HG03558 (cell line): ENCODE results near the gene ZNRF2.

Source experiments
- ATAC-seq: cut with Tn5 transposase; IDR thresholded peaks from one replicate; pipeline ENCODE4 v1.9.1; 2021; ENCODE audit warnings: moderate number of reproducible peaks; ENCODE audit not compliant: unreplicated experiment; ENCODE audit errors: extremely low read depth

The ZNRF2 gene

DNA sequence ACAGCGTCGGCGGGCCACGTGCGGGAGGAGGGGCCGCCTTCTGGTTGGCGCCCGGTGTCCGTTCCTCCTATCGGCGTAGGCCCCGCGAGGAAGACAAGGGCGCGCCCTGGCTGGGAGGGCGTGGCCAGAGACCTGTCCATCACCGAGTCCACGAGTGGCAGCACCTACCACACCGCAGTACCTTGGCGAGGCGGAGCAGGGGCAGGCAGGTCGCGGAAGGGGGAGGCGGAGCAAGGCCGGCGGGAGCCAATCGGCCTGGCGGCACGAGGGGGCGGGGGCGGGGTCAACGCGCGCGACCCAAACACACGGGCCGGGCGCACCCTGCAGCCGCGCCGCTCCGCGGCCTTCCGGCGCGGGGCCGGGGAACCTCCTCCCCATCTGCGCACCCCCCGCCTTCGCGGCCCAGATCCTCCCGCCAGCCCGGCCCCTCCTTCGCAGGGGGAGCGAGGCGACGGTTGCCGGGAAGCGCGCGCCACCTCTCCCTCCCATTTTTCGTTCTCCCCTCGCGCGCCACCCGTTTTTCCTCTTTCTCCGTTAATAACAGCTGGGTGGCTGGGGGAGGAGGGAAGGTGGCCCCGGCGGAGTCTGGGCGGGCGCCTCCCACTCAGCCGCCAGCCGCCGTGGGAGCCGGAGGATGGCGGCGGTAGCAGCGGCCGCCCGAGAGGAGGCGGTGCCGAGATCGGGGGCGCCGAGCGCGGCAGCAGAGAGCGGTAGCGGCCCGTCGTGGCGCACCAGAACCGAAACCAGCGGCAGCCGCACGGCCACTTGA is at the start of gene ZNRF2:
TSS of gene ZNRF2 (plus strand) at position 300 of the 769 bp plus-strand sequence. CDS start 761 bp downstream, outside the sequence.
- peak; percentile 81 for ATAC-seq

DNA sequence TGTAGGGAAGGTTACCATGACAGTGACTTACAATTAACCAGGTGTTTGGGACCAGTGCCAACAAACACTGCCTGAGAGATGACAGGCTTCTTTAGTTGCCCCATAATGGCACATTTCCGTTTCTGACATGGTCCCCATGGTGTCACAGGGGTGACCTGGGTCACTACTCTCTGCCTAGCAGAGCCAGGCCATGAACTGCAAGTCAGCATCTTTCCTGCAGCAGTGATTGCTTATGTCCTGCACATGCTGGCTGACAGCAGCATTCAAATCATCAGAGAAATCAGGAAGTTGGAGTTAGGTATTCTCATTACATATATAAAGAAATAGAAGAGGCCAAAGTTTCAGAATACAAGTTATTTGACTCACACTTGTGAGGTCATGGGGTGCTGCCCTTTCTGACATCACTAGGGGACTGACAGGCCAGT is 47.1 kb upstream of the ZNRF2 start:
- ATAC-seq = no peak

DNA sequence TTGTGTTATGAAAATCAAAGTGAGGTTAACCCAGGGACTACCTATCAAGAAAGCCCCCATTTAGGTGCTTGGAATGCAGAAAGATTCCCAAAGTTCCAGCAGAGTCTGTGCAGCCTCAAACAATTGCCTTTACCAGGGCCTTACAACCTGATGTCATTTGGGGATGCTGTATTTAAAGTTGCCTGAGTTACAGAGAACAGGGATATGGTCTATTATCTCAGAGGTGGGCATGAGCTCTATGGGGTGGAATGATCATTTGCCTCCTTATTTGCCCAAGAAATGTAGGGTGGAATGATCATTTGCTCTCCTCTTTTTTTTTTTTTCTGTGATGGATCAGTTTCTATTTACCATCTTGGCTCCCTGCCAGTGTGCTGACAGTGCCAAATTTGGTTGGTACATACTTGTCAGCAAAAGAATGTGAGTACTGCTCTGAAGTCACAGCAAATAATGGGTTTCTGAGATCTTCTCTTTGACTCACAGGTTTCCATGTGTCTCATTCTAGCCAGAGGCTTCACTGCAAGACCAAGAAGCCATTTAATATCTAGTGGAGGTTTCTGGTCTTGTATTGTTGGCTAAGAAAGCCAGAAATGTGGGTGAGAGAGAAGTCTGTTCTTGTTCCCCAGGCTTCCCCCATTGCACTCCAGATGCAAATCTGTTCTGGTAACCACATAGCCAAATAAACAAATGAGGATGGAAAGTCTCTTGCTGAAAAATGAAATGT is 45.5 kb upstream of the ZNRF2 start:
- ATAC-seq = peak; percentile 40

DNA sequence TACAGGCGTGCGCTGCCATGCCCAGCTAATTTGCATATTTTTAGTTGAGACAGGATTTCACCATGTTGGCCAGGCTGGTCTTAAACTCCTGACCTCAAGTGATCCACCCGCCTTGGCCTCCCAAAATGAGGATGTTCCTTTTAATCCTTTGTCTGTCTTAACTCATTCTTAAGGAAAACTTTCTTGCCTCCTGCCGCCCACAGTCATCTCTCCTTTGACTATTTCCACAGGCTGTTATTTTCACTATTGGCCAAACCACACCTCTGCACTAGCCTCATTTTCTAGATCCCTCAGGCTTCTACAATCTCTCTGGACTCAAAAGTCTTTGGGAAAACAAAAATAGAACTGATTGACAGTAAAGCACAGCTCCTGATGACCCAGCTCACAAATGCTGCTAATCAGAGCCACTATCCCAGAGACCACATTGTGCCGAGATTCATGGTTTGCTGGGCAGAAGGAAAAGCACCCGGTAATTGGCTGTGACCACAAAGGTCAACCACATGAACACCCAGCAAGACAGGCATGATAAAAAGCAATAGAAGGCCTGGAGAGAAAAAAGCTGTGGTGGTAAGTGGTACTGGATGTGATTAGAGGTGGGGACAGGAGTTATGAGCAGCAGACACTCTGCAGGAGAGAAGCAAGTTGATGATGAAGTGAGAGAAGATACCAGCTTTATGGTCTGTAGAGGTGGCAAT is 44.1 kb upstream of the ZNRF2 start:
- no peak for ATAC-seq

DNA sequence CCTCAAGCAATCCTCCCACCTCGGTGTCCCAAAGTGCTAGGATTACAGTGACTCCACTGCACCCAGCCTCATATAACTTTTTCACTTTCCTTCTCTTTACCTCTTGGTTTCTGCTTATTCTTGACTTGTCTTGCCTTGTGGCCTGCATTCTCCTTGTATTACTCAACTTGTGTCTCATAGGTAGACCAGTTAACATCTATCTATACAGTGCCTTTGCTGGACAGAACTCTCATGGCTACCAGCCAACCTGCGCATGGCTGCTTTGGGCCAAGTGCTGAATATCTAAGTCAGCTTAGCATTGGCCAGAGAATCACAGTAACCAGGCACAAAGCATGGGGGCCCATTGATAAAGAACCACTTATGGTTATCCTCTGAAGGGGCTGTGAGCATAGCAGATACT is 42.6 kb upstream of the ZNRF2 start:
- ATAC-seq = no peak

DNA sequence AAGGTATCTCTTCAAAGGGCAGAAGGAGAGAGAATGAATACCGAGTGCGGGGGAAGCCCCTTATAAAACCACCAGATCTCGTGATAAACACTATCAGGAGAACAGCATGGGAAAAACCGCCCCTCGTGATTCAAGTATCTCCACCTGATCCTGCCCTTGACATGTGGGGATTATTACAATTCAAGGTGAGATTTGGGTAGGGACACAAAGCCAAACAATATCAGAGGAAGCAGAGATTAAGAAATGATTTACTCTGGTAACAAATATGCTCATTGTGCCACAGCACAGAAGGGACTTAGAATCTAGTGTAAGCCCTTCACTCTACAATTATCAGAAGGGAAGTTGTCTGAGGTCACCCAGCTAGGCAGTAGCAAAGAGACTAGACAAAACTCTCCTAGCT is 40.1 kb upstream of the ZNRF2 start:
- ATAC-seq = no peak

DNA sequence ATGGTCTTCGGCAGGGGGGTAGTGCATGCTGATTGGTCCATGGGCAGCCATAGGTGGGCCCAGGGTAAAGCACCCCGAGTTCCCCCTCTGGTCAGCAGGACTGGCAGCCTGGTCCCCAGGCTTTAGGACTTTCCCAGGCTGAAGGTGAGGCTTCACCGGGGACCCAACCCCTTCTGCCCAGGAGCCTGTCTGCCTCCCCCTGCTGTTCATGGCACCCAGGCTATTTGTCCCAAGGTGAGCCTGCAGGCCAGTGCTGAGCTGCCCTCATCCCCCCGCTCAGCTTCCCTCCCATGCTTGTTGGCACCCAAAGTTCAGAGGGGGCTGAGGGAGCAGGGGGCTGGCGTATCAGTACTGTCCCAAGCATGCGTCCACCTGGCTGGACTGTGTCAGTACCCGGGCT is 38.5 kb upstream of the ZNRF2 start:
- no peak for ATAC-seq

DNA sequence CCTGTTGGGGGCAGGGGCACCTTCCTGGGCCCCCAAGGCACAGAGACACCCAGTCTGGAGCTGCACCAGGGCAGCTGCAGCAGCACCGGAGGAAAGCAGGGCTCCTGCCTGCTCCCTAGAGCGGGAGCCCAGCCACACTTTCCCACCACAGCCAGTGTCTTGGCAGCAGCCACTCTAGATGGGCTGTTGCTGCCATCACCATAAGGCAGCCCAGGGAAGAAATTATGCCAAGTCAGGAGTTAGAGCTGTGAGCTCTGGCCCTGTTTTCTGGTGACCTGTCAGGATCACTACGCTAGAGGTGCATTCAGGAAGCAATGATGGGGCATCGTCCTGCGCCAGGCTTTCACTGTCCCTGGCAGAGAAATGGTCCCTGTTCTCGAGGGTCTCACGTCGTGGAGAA is 38.0 kb upstream of the ZNRF2 start:
- no peak for ATAC-seq

DNA sequence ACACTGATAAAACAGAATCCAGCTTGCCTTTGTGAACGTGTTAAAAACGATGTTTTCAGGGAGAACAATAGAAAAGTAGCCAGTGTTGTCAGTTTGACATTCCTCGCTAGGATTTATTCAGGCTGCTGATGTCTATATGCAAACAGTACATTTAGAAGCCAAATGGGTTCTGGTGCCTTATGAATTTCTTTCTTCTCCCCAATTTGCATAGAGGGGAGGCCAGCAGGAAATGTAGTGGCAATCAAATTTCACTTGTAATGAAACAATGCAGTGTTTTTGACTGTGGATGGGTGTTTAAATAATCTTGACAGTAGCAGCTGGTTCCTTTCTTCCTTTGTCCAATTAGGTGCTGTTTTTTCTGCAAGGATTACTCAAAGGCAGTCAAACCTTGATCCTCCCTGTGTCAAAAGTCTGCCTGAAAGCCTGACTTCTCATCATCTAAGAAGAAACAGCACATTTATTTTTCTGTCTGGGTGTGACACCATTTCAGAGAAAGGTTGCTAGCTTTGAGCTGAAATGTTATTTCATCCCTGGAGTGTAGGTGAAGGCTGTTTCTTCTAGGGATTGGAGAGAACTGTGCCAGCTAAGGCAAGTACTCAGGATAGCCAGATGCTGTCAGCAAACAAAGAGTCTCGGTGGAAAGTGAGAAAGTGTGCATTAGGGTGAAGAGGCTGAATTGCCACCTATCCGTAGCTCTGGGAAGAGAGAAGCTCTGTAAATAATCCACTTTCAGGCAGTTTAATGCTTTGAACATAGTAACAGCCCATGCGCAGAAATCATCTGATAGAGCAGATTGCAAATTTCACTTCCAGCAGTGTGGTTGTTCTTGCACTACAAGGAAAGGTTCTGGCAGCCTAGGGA is 36.6 kb upstream of the ZNRF2 start:
- ATAC-seq = no peak

DNA sequence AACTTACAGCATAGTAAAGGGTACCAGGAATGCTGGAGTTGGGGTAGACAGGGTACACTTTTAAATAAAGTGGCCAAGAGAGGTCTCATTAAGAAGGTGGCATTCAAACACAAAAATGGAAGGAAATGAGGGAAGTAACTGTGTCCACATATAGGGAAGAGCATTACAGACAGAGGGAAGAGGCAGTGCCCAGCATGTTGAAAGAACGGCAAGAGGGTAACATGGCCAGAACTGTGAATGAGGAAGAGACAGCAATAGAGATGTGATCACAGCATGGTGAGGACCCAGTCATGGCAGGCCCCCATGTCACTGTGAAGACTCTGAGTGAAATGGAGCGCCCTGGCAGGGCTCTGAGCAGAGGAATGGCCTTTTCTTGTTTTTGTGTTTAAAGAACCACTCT is 35.1 kb upstream of the ZNRF2 start:
- ATAC-seq = no peak

DNA sequence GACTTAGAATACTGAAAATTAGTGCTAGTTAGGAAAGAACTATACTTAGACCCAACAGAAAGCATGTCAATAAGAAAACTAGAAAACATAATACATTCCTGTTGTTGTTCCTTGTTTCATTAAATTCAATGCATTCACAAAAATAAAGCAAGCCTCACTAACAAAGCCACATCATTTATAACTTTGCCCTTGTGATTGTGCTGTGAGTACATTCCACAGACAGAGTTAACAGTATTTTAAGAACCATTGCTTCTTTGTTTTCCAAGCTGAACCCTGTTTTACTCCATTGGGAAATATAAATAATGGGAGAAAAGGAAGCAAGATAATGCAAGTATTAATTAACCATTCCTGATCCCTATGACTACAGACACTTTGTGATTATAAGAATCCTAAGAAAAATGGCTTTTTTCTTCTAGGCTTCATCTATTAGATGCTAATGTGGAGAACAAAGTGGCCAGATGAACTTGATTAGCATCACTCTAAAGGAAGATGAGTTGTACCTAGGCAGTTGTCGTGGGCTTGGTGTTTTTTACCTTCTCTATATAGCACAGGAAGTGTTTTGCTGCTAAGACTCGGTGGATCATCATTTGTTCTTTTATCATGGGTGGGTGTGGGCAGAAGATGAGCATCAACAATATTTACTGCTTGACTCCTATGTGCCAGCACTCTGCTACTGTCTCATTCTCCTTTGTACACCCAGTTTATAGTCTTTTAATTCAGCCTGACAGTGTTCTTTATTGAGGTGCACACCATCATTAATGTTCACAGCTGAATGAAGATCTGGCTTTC is 34.2 kb upstream of the ZNRF2 start:
- no peak for ATAC-seq

DNA sequence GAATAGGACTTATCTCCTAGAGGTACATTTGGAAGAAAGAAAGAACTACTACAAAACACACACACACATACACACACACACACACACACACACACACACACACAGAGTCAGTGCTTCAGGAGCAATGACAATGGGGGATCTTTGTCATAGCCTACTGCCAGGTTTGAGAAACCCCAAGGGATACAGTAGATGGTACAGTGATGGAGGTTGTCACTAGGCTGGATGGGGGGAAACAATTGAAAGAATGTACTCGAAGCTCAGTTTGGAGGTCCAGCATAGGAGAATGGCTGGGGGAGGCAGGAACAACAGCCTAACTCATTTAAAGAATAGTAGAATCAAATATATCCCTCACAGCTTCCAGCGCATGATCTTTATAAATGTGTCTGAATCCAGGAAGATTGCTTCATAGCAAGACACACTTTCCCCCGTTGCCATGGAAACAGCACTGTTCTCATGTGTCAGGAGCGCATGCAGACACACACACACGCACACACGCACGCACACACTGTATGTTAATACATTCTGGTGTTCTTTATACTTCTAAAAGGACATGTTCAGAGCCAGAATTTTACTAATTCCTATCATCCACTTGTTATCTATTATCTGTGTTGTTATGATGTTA is 32.6 kb upstream of the ZNRF2 start:
- ATAC-seq = no peak

DNA sequence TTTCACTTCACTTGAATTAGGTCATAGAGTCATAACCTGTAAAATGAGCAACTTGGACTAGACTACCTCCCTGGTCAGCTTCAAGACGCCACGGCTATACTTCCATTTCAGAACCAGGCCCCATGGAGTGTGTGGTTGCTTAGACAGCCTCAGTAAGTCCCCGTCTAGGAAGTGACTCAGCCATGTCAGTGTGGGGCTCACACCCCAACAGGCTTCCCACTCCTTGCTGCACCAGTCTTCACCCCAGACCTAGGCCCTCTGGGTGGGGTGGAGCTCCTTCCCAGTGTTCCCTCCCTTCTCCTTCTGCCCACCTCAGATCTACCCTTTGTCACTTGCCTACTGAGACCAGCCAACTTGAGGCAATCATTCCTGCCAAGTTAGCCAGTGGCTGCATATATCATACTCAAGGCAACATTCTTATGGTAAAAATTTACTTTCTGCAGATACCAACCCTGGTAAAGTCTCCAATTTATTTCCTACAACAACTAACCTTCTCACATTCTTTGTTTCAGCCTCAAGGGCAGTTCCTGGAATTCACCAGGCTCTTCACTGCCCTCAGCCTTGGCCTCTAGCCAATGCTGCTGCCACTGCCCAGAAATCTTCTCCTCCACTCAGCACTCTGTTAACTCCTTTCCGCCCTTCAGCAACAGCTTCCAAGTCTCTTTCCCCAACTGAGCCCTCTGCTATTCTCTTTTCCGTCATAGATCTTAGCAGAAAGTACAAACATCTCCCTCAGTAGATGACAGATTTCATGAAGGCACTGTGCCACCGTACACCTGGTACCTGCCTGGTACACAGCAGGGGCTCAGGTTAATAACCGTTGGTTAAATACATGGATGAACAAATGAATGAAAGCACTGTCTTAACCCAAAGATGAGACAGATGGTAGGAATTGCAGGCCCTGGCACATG is 31.3 kb upstream of the ZNRF2 start:
- no peak for ATAC-seq

DNA sequence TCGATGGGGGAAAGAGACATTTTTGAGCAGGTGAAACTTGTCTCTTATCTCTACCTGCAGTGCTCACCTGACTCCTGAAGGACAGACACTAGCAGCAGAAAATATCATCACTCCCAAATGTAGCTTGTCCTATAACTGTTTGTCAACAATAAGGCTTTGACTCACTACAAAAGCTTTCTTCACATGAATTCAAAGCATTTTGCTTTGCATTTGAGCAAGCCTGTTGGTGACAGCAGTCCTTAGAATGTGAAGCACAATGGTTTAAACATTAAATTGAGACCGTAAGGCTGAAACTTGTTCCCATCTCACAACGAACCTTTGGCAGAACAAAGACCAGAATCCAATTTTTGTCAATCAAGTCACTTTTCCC is 30.6 kb upstream of the ZNRF2 start:
- ATAC-seq = no peak

DNA sequence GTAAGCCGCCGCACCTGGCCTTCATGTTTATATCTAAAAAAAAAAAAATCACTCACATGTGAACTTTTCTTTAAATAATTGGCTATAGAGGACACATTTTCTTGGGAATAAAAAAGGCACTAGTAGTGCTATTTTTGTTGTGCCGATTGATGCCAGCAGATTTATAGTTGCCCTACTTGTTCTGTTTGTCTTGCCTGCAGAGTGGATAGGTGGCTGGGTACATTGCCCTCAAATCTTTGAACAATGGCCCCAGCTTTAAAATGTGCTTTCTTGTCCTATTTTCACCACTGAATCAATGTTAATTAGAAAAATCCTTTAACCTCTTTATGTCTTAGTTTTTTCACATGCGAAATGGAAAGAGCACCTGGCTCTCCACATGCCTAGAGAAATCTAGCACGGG is 30.1 kb upstream of the ZNRF2 start:
- ATAC-seq = no peak

DNA sequence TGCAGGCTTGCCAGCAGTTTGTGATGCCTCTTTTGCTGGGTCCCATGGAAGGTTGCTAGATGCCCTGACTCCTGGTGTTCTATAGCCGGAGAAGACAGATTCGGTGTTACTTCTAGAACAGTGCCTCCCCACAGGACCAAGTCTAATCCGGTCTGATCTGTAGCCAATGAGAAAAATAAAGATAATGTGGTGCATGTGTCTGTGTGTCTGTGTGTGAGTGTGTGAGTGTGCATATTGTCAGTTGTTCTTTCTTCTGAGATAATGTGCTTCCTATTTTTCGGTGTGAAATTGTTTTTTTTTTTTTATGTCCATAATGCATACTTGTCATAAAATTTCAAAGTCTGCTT is 29.7 kb upstream of the ZNRF2 start:
- no peak for ATAC-seq

DNA sequence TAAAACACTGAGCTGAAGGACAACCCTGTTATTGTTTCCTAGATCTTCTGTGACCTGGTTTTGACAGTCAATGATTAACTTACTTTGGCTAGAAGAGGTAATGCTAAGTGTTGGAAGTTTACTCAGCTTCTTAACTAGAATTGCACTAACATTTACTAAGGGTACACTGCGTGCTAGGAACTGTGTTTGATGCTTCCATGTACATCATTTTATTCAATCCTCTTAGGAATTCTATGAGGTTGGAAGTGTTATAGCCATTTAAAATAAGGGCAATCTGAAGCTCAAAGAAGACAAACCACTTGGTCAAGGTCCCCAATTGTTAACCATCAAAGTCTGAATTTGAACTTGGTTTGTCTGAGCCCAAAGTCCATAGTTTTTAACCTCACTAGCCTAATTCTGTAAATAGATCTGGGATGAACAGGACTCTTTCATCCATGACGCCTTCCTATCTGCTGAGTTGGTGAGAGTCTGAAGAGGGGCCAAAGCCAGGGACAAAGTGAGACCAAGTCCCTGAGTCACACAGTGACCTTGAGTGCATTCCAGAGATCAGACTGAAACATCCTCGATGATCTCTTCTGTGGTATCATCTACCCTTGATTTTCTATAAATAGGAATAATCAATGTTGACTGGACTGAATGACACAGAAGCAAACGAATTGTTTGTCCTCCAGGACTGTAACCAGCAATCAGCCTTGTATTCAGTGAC is 29.2 kb upstream of the ZNRF2 start:
- no peak for ATAC-seq
